Measurements from ENCODE around the gene GREB1L. TPM values are rescaled to one million over a fixed set of nuclear protein-coding genes. Genes with fewer than 3 reads are reported as not detected.

Gene GREB1L
- total RNA-seq, 1 donor from 2014 or later, result 0.79 TPM

DNA sequence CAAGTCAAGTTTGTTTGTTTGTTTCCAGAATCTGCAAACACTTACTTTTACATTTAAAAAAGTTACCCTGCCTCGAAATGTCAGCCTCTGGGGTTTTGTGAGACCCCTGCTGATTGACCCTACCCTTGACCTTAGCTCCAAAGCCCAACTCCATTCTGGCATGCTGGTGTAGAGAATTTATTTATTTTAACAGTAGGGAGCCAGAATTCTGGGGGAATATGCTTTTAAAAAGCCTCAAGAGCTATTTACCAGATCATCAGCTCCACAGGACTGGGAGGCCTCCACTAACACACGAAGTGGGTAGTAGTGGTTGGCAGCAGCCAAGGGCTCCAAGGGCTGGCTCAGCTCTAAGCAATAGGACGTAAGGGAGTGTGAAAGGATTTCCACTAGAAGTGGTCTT, 23.2 kb upstream of the GREB1L start:
- no peak for FAIRE-seq
- TF ChIP-seq, protein P1, sequence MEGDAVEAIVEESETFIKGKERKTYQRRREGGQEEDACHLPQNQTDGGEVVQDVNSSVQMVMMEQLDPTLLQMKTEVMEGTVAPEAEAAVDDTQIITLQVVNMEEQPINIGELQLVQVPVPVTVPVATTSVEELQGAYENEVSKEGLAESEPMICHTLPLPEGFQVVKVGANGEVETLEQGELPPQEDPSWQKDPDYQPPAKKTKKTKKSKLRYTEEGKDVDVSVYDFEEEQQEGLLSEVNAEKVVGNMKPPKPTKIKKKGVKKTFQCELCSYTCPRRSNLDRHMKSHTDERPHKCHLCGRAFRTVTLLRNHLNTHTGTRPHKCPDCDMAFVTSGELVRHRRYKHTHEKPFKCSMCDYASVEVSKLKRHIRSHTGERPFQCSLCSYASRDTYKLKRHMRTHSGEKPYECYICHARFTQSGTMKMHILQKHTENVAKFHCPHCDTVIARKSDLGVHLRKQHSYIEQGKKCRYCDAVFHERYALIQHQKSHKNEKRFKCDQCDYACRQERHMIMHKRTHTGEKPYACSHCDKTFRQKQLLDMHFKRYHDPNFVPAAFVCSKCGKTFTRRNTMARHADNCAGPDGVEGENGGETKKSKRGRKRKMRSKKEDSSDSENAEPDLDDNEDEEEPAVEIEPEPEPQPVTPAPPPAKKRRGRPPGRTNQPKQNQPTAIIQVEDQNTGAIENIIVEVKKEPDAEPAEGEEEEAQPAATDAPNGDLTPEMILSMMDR (IDR thresholded peaks at IDR 0.05; ENCODE audit: insufficient read depth, low read length, severe bottlenecking), result no peak
- Histone ChIP-seq H3K27me3 (ENCODE audit: control insufficient read depth, insufficient read depth, low read length) (no peaks in the 10 kb centered on the region), H3K4me3 (ENCODE audit: low read depth, low read length) (no peak overlapping the region), H3K36me3 (ENCODE audit: control insufficient read depth, insufficient read depth, low read length) (no peaks in the 10 kb centered on the region)
- DNase-seq (ENCODE audit: low read depth), result no peak

DNA sequence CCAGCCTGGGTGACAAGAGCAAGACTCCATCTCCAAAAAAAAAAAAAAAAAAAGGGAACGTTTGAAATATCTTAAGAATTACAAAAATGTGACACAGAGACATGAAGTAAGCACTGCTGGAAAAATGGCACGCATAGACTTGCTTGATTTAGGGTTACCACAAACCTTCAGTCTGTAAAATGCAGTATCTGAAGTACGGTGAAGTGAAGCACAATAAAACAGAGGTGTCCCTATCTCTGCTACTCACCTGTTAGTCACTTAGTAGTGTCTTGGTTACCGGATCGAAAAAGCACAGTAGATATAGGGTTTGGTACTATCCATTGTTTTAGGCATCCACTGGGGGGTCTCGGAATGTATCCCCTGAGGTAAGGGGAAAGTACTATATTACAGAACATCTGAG, 11.6 kb upstream of the GREB1L start:
- DNase-seq (ENCODE audit: low read depth) (peak; percentile 68), FAIRE-seq (no peak)
- Histone ChIP-seq H3K36me3 (ENCODE audit: control insufficient read depth, insufficient read depth, low read length) (no peaks in the 10 kb centered on the region), H3K4me3 (ENCODE audit: low read depth, low read length) (no peak overlapping the region), H3K27me3 (ENCODE audit: control insufficient read depth, insufficient read depth, low read length) (no peaks in the 10 kb centered on the region)
- TF ChIP-seq, protein P1 (IDR thresholded peaks at IDR 0.05; ENCODE audit: insufficient read depth, low read length, severe bottlenecking), result no peak

DNA sequence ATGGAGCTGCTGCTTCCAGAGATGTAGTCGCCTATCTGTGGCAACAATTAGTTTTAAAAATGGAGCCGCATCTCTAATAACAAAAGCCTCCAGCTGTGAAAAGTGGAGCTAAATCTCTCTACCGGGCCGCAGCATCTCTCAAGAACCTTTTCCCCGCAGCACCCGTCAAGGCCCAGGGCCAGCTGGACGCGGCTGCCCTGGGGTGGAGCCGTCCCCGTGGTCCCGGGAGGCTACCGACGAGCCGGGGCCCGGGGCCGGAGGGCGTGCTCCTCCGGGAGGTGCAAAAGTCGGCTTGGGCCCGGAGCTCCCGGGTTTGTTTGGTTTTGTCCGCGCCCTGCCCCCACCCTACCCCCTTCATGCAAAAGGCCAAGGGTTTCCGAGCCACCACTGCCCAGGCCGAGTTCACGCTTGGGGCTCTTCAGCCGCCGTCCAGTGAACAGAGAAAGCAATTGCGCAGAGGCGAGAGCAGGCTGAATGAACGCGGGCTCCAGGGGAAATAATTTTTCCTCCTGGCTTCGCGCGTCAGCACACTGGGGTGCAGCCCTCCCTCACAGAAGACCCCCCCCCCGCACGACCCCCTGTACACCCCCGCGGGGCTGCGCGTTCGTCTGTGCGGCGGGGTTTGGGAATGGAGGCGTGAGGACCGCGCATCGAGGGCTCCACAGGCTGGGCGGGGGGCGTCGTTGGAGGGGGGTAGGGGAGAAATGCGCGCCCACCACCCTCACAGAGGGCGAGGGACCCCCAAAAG, 557 bp upstream of the GREB1L start:
- FAIRE-seq (no peak), DNase-seq (ENCODE audit: low read depth) (no peak)
- peak overlapping the region; percentile 58 for H3K4me3 ChIP-seq (ENCODE audit: low read depth, low read length)
- TF ChIP-seq, protein P1 (IDR thresholded peaks at IDR 0.05; ENCODE audit: insufficient read depth, low read length, severe bottlenecking), result no peak
- no peaks in the 10 kb centered on the region for H3K36me3 ChIP-seq (ENCODE audit: control insufficient read depth, insufficient read depth, low read length)
- H3K27me3 ChIP-seq (ENCODE audit: control insufficient read depth, insufficient read depth, low read length), result peaks cover 2% of the 10 kb centered on the region

- FAIRE-seq, result no peak
- Histone ChIP-seq H3K27me3 (ENCODE audit: control insufficient read depth, insufficient read depth, low read length) (peaks cover 2% of the 10 kb centered on the region), H3K36me3 (ENCODE audit: control insufficient read depth, insufficient read depth, low read length) (no peaks in the 10 kb centered on the region), H3K4me3 (ENCODE audit: low read depth, low read length) (peak overlapping the region; percentile 58)
- TF ChIP-seq, protein P1 (IDR thresholded peaks at IDR 0.05; ENCODE audit: insufficient read depth, low read length, severe bottlenecking), result no peak
- DNase-seq (ENCODE audit: low read depth), result no peak
Measured at GRCh38 chr18:21242780-21243401, 859 bp downstream of the GREB1L start.

GRCh38 chr18:21254576-21254975, 12.5 kb downstream of the GREB1L start:
- H3K36me3 ChIP-seq (ENCODE audit: control insufficient read depth, insufficient read depth, low read length), result no peaks in the 10 kb centered on the region
- no peak overlapping the region for H3K4me3 ChIP-seq (ENCODE audit: low read depth, low read length)
- DNase-seq (ENCODE audit: low read depth), result no peak
- no peaks in the 10 kb centered on the region for H3K27me3 ChIP-seq (ENCODE audit: control insufficient read depth, insufficient read depth, low read length)
- no peak for FAIRE-seq
- TF ChIP-seq, protein P1 (IDR thresholded peaks at IDR 0.05; ENCODE audit: insufficient read depth, low read length, severe bottlenecking), result no peak

Measured in bronchial epithelial cell (primary cell).